Vagina (tissue), 2 donors: ENCODE results near the gene DOK7.

Experiments
- POLR2A ChIP-seq, 2 donors: fragments of 450-650 bp; IDR thresholded peaks; one replicate each; pipeline ENCODE4 v1.6.1; 2017; ENCODE audit warnings: antibody characterized with exemption in 2 of 2, mild to moderate bottlenecking in 2 of 2, moderate library complexity in 2 of 2
- TF ChIP-seq, protein P1 (sequence below), 3 experiments: fragments of 450-650 bp in 2 of 3; fragments of 200-600 bp in 1 of 3; sonication (generic) in 1 of 3; IDR thresholded peaks; one replicate each; pipeline ENCODE4 v1.5.1; 2017 to 2019; ENCODE audit warnings: antibody characterized with exemption in 3 of 3, mild to moderate bottlenecking in 2 of 3, moderate library complexity in 2 of 3

DNA sequence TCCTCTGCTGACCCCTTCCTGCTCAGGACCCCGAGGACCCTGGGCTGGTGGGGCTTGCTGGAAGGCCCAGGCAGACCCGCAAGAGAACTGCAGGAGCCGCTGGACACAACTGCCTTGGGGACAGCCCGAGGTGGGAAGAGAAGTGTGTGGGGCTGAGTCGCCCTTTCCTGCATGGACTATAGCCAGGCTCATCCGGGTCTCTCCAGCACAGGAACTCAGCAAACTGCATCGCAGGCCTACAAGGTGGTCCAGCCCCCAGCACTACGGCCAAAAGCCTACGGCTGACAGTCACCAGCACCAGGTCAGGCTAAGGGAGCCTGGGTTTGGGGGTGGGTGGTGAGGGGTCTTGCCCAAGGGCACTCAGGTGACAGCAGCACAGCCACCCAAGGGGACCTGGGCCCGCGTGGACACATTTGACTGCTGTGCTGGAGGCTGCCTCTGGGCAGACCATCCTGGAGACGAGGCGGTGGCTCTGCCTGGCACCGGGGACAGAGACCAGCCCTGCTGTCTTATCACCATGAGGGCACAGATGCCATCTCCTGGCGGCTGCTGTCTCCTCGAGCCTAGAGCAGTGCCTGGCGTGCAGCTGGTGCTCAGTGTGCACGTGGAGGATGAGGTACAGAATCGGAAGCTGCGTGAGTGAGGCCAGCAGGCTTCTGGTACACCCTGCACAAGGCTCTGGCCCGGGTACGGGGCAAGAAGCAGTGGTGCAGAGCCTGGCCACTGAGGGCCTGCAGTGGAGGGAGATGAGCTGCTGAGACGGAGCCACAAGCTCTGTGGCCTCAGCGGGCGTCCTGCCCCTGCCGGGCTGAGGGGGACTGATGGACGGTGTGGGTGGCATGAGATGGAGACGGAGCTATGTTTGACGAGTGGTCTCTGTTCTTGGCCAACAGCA, 54.0 kb downstream of the DOK7 start:
- TF ChIP-seq POLR2A (IDR thresholded peaks at IDR 0.05), result no peak
- TF ChIP-seq, protein P1, sequence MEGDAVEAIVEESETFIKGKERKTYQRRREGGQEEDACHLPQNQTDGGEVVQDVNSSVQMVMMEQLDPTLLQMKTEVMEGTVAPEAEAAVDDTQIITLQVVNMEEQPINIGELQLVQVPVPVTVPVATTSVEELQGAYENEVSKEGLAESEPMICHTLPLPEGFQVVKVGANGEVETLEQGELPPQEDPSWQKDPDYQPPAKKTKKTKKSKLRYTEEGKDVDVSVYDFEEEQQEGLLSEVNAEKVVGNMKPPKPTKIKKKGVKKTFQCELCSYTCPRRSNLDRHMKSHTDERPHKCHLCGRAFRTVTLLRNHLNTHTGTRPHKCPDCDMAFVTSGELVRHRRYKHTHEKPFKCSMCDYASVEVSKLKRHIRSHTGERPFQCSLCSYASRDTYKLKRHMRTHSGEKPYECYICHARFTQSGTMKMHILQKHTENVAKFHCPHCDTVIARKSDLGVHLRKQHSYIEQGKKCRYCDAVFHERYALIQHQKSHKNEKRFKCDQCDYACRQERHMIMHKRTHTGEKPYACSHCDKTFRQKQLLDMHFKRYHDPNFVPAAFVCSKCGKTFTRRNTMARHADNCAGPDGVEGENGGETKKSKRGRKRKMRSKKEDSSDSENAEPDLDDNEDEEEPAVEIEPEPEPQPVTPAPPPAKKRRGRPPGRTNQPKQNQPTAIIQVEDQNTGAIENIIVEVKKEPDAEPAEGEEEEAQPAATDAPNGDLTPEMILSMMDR (IDR thresholded peaks at IDR 0.05), result no peak
